Neural cell (in vitro differentiated cells): ENCODE measurements around the gene DNAJC5. TPM values are rescaled to one million over a fixed set of nuclear protein-coding genes. Genes with fewer than 3 reads are reported as not detected.
"Not testable (repeated sequence)": the region's sequence is repeated elsewhere in the genome, so short reads cannot be mapped to it uniquely, and the experiment has no call there.

Source experiments
- H2AFZ ChIP-seq: fragments of 200-600, 300-800 bp; sonication (generic), shearing (Covaris generic); 2 replicates; pipeline ENCODE4 v1.6.0; 2014; ENCODE audit warnings: low read depth, mild to moderate bottlenecking, antibody characterized with exemption, low read length, moderate library complexity
- H3F3A ChIP-seq: fragments of 200-600 bp; shearing (Covaris generic); 2 replicates; pipeline ENCODE4 v1.6.1; 2016; ENCODE audit warnings: mild to moderate bottlenecking, moderate library complexity, mixed read lengths, antibody characterized with exemption, low read length; ENCODE audit not compliant: insufficient read depth, poor library complexity, severe bottlenecking
- H3K27ac ChIP-seq: fragments of 200-600, 300-800 bp; sonication (generic), shearing (Covaris generic); 2 replicates; pipeline ENCODE4 v1.5.1; 2014; ENCODE audit warnings: mild to moderate bottlenecking, low read length, moderate library complexity
- H3K27me3 ChIP-seq: fragments of 300-800, 200-600 bp; sonication (generic), shearing (Covaris generic); 2 replicates; pipeline ENCODE4 v1.6.0; 2014; ENCODE audit warnings: mild to moderate bottlenecking, low read depth, low read length, moderate library complexity; ENCODE audit not compliant: insufficient read depth
- H3K36me3 ChIP-seq: fragments of 300-800, 200-600 bp; sonication (generic), shearing (Covaris generic); 2 replicates; pipeline ENCODE4 v1.5.1; 2014; ENCODE audit warnings: mild to moderate bottlenecking, antibody characterized with exemption, low read length, moderate library complexity; ENCODE audit not compliant: insufficient read depth
- H3K4me2 ChIP-seq: fragments of 300-800, 200-600 bp; sonication (generic), shearing (Covaris generic); 2 replicates; pipeline ENCODE4 v1.6.0; 2014; ENCODE audit warnings: mild to moderate bottlenecking, low read length
- H3K4me3 ChIP-seq: fragments of 300-800, 200-600 bp; sonication (generic), shearing (Covaris generic); 2 replicates; pipeline ENCODE4 v1.5.1; 2014; ENCODE audit warnings: mild to moderate bottlenecking, low read length, moderate library complexity
- H3K79me2 ChIP-seq: fragments of 200-600 bp; shearing (Covaris generic); replicated peaks from 2 replicates; pipeline ENCODE4 v1.6.0; 2014; ENCODE audit warnings: mild to moderate bottlenecking, low read length, moderate library complexity; ENCODE audit not compliant: insufficient read depth
- H3K9ac ChIP-seq: fragments of 300-800, 200-600 bp; sonication (generic), shearing (Covaris generic); 2 replicates; pipeline ENCODE4 v1.6.1; 2016; ENCODE audit warnings: mild to moderate bottlenecking, low read length, mixed read lengths
- H3K9me2 ChIP-seq: fragments of 200-600 bp; shearing (Covaris generic); 2 replicates; pipeline ENCODE4 v1.6.1; 2016; ENCODE audit warnings: mild to moderate bottlenecking, low read length, mixed read lengths; ENCODE audit not compliant: insufficient read depth
- H3K9me3 ChIP-seq: fragments of 200-600, 300-800 bp; sonication (generic), shearing (Covaris generic); 2 replicates; pipeline ENCODE4 v1.6.1; 2016; ENCODE audit warnings: mild to moderate bottlenecking, mixed run types, low read length, moderate library complexity, mixed read lengths
- H4K20me1 ChIP-seq: fragments of 200-600 bp; shearing (Covaris generic); 2 replicates; pipeline ENCODE4 v1.6.1; 2016; ENCODE audit warnings: mild to moderate bottlenecking, mixed run types; ENCODE audit not compliant: insufficient read depth
- CTCF ChIP-seq: fragments of 450-650 bp; IDR thresholded peaks from 2 replicates; pipeline ENCODE4 v1.5.1; 2014; ENCODE audit warnings: antibody characterized with exemption, mild to moderate bottlenecking, moderate library complexity; ENCODE audit not compliant: poor library complexity, severe bottlenecking
- EP300 ChIP-seq: fragments of 450-650 bp; conservative IDR thresholded peaks from 2 replicates; pipeline ENCODE4 v1.6.1; 2014; ENCODE audit warnings: antibody characterized with exemption, mild to moderate bottlenecking, moderate library complexity; ENCODE audit not compliant: poor library complexity, severe bottlenecking
- EZH2 ChIP-seq: fragments of 200-600, 300-800 bp; shearing (Covaris generic), sonication (generic); IDR thresholded peaks from 2 replicates; pipeline ENCODE4 v1.6.1; 2014; ENCODE audit warnings: antibody characterized with exemption, low read length, borderline replicate concordance, mild to moderate bottlenecking; ENCODE audit not compliant: insufficient read depth, poor library complexity, severe bottlenecking
- MXI1 ChIP-seq: fragments of 450-650 bp; conservative IDR thresholded peaks from 2 replicates; pipeline ENCODE4 v1.6.1; 2014; ENCODE audit warnings: antibody characterized with exemption, mild to moderate bottlenecking; ENCODE audit not compliant: poor library complexity, severe bottlenecking
- POLR2AphosphoS5 ChIP-seq: IDR thresholded peaks from 2 replicates; pipeline ENCODE4 v1.6.1; 2012
- REST ChIP-seq: IDR thresholded peaks from 2 replicates; pipeline ENCODE4 v1.6.1; 2012; ENCODE audit warnings: borderline replicate concordance
- SMC3 ChIP-seq: fragments of 450-650 bp; conservative IDR thresholded peaks from 2 replicates; pipeline ENCODE4 v1.6.1; 2014; ENCODE audit warnings: antibody characterized with exemption, mild to moderate bottlenecking, moderate library complexity; ENCODE audit not compliant: poor library complexity
- TAF1 ChIP-seq: IDR thresholded peaks from 2 replicates; pipeline ENCODE4 v1.6.1; 2012; ENCODE audit warnings: low read depth
- polyA plus RNA-seq: library from polyadenylated mRNA; depleted of rRNA; stranded (reverse); fragments of >200 nt; gene quantifications from 2 replicates; pipeline ENCODE4 v1.2.3, GENCODE V29; 2014

DNAJC5 gene
- polyA plus RNA-seq, 1 donor from 2014 or later: 82.8 TPM

DNA sequence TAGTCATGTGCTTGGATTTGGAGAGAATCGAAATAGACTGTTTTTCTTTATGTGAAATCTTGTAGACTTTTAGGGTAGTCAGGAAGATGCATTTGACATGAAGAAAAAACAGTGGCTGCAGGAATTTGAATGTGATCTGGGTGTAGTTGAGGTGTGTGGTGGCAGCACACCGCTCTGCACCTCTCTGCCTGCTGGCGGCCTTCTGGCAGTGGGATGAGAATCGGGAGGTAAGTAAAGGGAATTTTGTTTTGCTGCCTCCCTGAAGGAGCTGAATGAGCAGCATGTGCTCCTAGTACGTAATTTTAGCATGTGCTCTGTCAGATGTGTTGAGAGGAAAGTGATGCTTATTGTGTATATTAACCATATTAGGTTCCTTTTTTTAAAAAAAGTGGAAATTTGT lies 26.7 kb upstream of the DNAJC5 start:
- Histone ChIP-seq H3K79me2 (peaks cover 14% of the 10 kb centered on the region), H3K4me3 (no peak overlapping the region), H2AFZ (no peak overlapping the region), H3K27ac (no peak overlapping the region), H3K9me2 (no peaks in the 10 kb centered on the region), H3K4me2 (no peak overlapping the region), H3K9me3 (no peaks in the 10 kb centered on the region), H3K27me3 (no peaks in the 10 kb centered on the region), H3F3A (no peaks in the 10 kb centered on the region), H3K9ac (no peak overlapping the region), H3K36me3 (no peaks in the 10 kb centered on the region), H4K20me1 (no peaks in the 10 kb centered on the region)
- TF ChIP-seq MXI1 (no peak), EP300 (no peak), TAF1 (no peak), EZH2 (no peak), REST (no peak), POLR2AphosphoS5 (no peak)

- no peaks in the 10 kb centered on the region for H3K36me3 ChIP-seq
Measured at GRCh38 chr20:63873477-63873971, 21.4 kb upstream of the DNAJC5 start.

DNA sequence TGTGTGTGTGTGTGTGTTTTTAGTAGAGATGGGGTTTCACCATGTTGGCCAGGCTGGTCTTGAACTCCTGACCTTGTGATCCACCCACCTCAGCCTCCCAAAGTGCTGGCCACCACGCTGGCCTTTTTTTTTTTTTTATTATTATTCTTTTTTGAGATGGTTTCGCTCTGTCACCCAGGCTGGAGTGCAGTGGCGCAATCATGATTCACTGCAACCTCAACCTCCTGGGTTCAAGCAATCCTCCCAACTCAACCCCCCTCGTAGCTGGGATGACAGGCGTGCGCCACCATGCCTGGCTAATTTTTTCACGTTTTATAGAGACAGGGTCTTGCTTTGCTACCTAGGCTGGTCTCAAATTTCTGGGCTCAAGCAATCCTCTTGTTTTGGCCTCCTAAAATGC lies 20.7 kb upstream of the DNAJC5 start:
- H3K27me3 ChIP-seq, H3F3A ChIP-seq, H3K27ac ChIP-seq, H3K79me2 ChIP-seq, H3K9ac ChIP-seq, H3K4me3 ChIP-seq, H3K9me2 ChIP-seq, H3K4me2 ChIP-seq, H2AFZ ChIP-seq, H3K36me3 ChIP-seq, H4K20me1 ChIP-seq, H3K9me3 ChIP-seq: not testable (repeated sequence)

More at GRCh38 chr20:63873477-63873971, 21.4 kb upstream of the DNAJC5 start:
- H3K79me2 ChIP-seq: no peaks in the 10 kb centered on the region
- H3K27me3 ChIP-seq: no peaks in the 10 kb centered on the region
- H3F3A ChIP-seq: no peaks in the 10 kb centered on the region
- no peaks in the 10 kb centered on the region for H4K20me1 ChIP-seq
- no peaks in the 10 kb centered on the region for H3K9me2 ChIP-seq
- H2AFZ ChIP-seq: no peak overlapping the region
- H3K9me3 ChIP-seq: no peaks in the 10 kb centered on the region
- TF ChIP-seq TAF1 (no peak), CTCF (no peak), EZH2 (no peak), SMC3 (no peak), MXI1 (no peak), EP300 (no peak), POLR2AphosphoS5 (no peak)
- H3K27ac ChIP-seq: no peak overlapping the region
- no peak overlapping the region for H3K4me3 ChIP-seq
- H3K4me2 ChIP-seq: no peak overlapping the region
- H3K9ac ChIP-seq: no peak overlapping the region
